WTC11 (cell line): ENCODE results near the gene MANSC1. TPM values are rescaled to one million over a fixed set of nuclear protein-coding genes. Genes with fewer than 3 reads are reported as not detected.

Experiments
- ATAC-seq: fragments of 200-7000 bp; cut with Tn5 transposase; 2 replicates; pipeline ENCODE4 v1.10.0; 2021; ENCODE audit warnings: mild to moderate bottlenecking, moderate library complexity
- CTCF ChIA-PET: fragments of 300-600 bp; sonication (Branson Sonifier 250); formaldehyde crosslinking; loops from one replicate; lab custom pipeline; 2021; ENCODE audit warnings: antibody characterized with exemption; lab: Charles Lee
- POLR2A ChIA-PET: fragments of 350-600 bp; sonication (Branson Sonifier 250); formaldehyde crosslinking; loops from one replicate; lab custom pipeline; 2021; ENCODE audit warnings: antibody characterized with exemption; lab: Charles Lee
- DNase-seq: peaks from one replicate; pipeline ENCODE4 v3.0.0; 2021; ENCODE audit warnings: low spot score
- H3K27ac Mint-ChIP-seq: 2 replicates; pipeline ENCODE4 v1.8.0; 2021; ENCODE audit warnings: mixed read lengths
- H3K27me3 Mint-ChIP-seq: 2 replicates; pipeline ENCODE4 v1.8.0; 2021; ENCODE audit warnings: low read depth, mild to moderate bottlenecking, moderate library complexity, mixed read lengths
- H3K36me3 Mint-ChIP-seq: 2 replicates; pipeline ENCODE4 v1.8.0; 2021; ENCODE audit warnings: mixed read lengths
- H3K4me1 Mint-ChIP-seq: 2 replicates; pipeline ENCODE4 v1.8.0; 2022; ENCODE audit warnings: mixed read lengths
- H3K4me3 Mint-ChIP-seq: 2 replicates; pipeline ENCODE4 v1.8.0; 2021; ENCODE audit warnings: mild to moderate bottlenecking, moderate library complexity, mixed read lengths
- H3K9me3 Mint-ChIP-seq: 2 replicates; pipeline ENCODE4 v1.8.0; 2021; ENCODE audit warnings: mixed read lengths
- ETV6 ChIP-seq: sonication (generic); formaldehyde crosslinking; IDR thresholded peaks from 2 replicates; pipeline ENCODE4 v1.8.1; 2022; ENCODE audit warnings: mild to moderate bottlenecking, missing genetic modification reagents
- HMGA2 ChIP-seq: fragments of 250-450 bp; sonication (Bioruptor Pico); IDR thresholded peaks from 2 replicates; pipeline ENCODE4 v1.4.0; 2021; ENCODE audit warnings: mild to moderate bottlenecking, moderate library complexity
- OVOL2 ChIP-seq: fragments of 250-450 bp; sonication (Bioruptor Pico); IDR thresholded peaks from 2 replicates; pipeline ENCODE4 v1.9.0; 2021; ENCODE audit warnings: mild to moderate bottlenecking, borderline replicate concordance
- TEAD1 ChIP-seq: sonication (generic); formaldehyde crosslinking; IDR thresholded peaks from 2 replicates; pipeline ENCODE4 v1.8.0; 2022; ENCODE audit warnings: mild to moderate bottlenecking, missing genetic modification reagents
- ZNF416 ChIP-seq: fragments of 250-450 bp; sonication (Bioruptor Pico); IDR thresholded peaks from 2 replicates; pipeline ENCODE4 v1.9.0; 2021; ENCODE audit warnings: mild to moderate bottlenecking, inconsistent platforms
- ZNF423 ChIP-seq: fragments of 250-450 bp; sonication (Bioruptor Pico); IDR thresholded peaks from 2 replicates; pipeline ENCODE4 v2.1.2; 2022; ENCODE audit warnings: mild to moderate bottlenecking, moderate library complexity
- total RNA-seq: library from RNA; stranded (reverse); gene quantifications from 3 replicates; pipeline ENCODE4 v1.2.3, GENCODE V29; 2021
- TF ChIP-seq, protein P1 (sequence below): fragments of 250-450 bp; sonication (Bioruptor Pico); IDR thresholded peaks from 2 replicates; pipeline ENCODE4 v1.9.0; 2021; ENCODE audit warnings: mild to moderate bottlenecking, borderline replicate concordance
- TF ChIP-seq, protein P2 (sequence below): sonication (generic); formaldehyde crosslinking; IDR thresholded peaks from 2 replicates; pipeline ENCODE4 v1.8.0; 2023; ENCODE audit warnings: missing genetic modification reagents
- TF ChIP-seq, protein P3 (sequence below): sonication (generic); formaldehyde crosslinking; IDR thresholded peaks from 2 replicates; pipeline ENCODE4 v1.8.0; 2022; ENCODE audit warnings: mild to moderate bottlenecking, missing genetic modification reagents
- TF ChIP-seq, protein P4 (sequence below): sonication (generic); formaldehyde crosslinking; IDR thresholded peaks from 2 replicates; pipeline ENCODE4 v1.8.1; 2023; ENCODE audit warnings: mild to moderate bottlenecking, missing genetic modification reagents, borderline replicate concordance
- TF ChIP-seq, protein P5 (sequence below): sonication (generic); formaldehyde crosslinking; IDR thresholded peaks from 2 replicates; pipeline ENCODE4 v1.8.1; 2023; ENCODE audit warnings: mild to moderate bottlenecking, missing genetic modification reagents, moderate library complexity
- TF ChIP-seq, protein P6 (sequence below): sonication (generic); formaldehyde crosslinking; IDR thresholded peaks from 2 replicates; pipeline ENCODE4 v1.8.1; 2022; ENCODE audit warnings: mild to moderate bottlenecking, missing genetic modification reagents, moderate library complexity, borderline replicate concordance

The MANSC1 gene
- total RNA-seq, 1 experiment from 2014 or later: 6.8 TPM

DNA sequence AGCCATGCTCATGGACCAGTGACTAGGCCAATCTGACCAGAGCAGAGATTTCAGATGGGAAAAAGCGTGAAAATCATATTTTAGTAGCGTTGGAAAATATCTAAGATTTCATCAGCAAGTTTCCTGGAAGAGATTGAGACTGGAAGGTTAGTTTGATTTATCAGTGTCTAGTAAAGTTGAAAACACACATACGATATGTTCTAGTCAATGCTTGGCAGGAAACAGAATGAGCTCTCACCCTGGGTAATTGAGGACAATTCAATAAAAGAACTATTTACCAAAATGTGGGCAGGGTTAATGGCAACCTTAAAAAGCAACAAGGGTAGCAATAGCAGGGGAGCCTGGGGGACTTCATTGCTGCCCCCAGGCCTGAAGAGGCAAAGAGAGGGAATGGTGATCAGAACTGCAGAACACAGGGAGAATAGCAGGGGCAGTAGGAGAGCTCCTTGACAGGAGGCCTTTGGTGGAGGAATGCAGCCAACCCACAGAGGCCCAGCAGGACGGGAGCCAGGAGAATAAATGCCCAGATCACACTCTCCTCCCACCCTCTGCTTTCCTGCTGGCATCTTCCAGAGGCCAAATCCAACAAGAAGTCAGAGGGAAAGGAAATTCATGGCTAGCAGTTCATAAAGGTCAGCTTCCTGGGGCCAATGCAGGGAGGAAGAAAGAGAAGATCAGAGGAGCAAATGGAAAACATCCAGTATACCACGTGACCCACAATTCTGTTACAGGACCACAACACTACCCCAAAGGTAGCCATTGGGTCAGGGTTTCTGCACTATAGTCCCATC lies 55.6 kb downstream of the MANSC1 start (continued):
- TF ChIP-seq, protein P1, sequence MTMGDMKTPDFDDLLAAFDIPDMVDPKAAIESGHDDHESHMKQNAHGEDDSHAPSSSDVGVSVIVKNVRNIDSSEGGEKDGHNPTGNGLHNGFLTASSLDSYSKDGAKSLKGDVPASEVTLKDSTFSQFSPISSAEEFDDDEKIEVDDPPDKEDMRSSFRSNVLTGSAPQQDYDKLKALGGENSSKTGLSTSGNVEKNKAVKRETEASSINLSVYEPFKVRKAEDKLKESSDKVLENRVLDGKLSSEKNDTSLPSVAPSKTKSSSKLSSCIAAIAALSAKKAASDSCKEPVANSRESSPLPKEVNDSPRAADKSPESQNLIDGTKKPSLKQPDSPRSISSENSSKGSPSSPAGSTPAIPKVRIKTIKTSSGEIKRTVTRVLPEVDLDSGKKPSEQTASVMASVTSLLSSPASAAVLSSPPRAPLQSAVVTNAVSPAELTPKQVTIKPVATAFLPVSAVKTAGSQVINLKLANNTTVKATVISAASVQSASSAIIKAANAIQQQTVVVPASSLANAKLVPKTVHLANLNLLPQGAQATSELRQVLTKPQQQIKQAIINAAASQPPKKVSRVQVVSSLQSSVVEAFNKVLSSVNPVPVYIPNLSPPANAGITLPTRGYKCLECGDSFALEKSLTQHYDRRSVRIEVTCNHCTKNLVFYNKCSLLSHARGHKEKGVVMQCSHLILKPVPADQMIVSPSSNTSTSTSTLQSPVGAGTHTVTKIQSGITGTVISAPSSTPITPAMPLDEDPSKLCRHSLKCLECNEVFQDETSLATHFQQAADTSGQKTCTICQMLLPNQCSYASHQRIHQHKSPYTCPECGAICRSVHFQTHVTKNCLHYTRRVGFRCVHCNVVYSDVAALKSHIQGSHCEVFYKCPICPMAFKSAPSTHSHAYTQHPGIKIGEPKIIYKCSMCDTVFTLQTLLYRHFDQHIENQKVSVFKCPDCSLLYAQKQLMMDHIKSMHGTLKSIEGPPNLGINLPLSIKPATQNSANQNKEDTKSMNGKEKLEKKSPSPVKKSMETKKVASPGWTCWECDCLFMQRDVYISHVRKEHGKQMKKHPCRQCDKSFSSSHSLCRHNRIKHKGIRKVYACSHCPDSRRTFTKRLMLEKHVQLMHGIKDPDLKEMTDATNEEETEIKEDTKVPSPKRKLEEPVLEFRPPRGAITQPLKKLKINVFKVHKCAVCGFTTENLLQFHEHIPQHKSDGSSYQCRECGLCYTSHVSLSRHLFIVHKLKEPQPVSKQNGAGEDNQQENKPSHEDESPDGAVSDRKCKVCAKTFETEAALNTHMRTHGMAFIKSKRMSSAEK (CRISPR knock-in tag): no peak
- TF ChIP-seq OVOL2 (CRISPR knock-in tag) (no peak), HMGA2 (CRISPR knock-in tag) (no peak), ETV6 (no peak), ZNF423 (CRISPR knock-in tag) (peak; percentile 70), TEAD1 (no peak; the same call in 1 of the 2 replicates)
- TF ChIP-seq, protein P2, sequence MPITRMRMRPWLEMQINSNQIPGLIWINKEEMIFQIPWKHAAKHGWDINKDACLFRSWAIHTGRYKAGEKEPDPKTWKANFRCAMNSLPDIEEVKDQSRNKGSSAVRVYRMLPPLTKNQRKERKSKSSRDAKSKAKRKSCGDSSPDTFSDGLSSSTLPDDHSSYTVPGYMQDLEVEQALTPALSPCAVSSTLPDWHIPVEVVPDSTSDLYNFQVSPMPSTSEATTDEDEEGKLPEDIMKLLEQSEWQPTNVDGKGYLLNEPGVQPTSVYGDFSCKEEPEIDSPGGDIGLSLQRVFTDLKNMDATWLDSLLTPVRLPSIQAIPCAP (CRISPR knock-in tag): no peak
- TF ChIP-seq, protein P3, sequence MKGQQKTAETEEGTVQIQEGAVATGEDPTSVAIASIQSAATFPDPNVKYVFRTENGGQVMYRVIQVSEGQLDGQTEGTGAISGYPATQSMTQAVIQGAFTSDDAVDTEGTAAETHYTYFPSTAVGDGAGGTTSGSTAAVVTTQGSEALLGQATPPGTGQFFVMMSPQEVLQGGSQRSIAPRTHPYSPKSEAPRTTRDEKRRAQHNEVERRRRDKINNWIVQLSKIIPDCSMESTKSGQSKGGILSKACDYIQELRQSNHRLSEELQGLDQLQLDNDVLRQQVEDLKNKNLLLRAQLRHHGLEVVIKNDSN (CRISPR knock-in tag): peak; percentile 72; the same call in 1 of the 2 replicates
- TF ChIP-seq, protein P4, sequence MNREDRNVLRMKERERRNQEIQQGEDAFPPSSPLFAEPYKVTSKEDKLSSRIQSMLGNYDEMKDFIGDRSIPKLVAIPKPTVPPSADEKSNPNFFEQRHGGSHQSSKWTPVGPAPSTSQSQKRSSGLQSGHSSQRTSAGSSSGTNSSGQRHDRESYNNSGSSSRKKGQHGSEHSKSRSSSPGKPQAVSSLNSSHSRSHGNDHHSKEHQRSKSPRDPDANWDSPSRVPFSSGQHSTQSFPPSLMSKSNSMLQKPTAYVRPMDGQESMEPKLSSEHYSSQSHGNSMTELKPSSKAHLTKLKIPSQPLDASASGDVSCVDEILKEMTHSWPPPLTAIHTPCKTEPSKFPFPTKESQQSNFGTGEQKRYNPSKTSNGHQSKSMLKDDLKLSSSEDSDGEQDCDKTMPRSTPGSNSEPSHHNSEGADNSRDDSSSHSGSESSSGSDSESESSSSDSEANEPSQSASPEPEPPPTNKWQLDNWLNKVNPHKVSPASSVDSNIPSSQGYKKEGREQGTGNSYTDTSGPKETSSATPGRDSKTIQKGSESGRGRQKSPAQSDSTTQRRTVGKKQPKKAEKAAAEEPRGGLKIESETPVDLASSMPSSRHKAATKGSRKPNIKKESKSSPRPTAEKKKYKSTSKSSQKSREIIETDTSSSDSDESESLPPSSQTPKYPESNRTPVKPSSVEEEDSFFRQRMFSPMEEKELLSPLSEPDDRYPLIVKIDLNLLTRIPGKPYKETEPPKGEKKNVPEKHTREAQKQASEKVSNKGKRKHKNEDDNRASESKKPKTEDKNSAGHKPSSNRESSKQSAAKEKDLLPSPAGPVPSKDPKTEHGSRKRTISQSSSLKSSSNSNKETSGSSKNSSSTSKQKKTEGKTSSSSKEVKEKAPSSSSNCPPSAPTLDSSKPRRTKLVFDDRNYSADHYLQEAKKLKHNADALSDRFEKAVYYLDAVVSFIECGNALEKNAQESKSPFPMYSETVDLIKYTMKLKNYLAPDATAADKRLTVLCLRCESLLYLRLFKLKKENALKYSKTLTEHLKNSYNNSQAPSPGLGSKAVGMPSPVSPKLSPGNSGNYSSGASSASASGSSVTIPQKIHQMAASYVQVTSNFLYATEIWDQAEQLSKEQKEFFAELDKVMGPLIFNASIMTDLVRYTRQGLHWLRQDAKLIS (CRISPR knock-in tag): no peak
- TF ChIP-seq, protein P5, sequence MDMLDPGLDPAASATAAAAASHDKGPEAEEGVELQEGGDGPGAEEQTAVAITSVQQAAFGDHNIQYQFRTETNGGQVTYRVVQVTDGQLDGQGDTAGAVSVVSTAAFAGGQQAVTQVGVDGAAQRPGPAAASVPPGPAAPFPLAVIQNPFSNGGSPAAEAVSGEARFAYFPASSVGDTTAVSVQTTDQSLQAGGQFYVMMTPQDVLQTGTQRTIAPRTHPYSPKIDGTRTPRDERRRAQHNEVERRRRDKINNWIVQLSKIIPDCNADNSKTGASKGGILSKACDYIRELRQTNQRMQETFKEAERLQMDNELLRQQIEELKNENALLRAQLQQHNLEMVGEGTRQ (CRISPR knock-in tag): peak; percentile 82
- TF ChIP-seq, protein P6, sequence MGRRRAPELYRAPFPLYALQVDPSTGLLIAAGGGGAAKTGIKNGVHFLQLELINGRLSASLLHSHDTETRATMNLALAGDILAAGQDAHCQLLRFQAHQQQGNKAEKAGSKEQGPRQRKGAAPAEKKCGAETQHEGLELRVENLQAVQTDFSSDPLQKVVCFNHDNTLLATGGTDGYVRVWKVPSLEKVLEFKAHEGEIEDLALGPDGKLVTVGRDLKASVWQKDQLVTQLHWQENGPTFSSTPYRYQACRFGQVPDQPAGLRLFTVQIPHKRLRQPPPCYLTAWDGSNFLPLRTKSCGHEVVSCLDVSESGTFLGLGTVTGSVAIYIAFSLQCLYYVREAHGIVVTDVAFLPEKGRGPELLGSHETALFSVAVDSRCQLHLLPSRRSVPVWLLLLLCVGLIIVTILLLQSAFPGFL (CRISPR knock-in tag): no peak

DNA sequence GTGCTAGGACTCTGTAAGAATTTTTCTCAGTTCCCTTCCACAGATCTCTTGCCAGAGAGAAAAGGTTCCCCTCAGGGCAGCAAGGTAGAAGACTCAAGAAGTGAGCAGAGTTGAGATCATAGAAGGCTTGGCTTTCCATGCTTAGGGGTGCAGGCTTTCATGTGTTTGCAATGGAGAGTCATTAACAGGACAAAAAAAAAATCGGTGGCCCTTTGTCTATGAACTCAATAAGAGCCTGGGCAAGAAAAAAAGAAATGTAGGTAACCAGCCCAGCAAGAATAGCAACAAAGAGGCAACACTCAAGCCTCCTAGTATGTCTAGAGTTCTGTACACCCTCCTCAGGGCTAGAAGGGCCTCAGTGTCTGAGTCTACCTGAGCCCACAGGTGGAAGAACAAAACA lies 59.8 kb downstream of the MANSC1 start:
- ChIA-PET CTCF (no interaction called here), POLR2A (no interaction called here)
- H3K27me3 Mint-ChIP-seq: no peaks in the 10 kb centered on the region
- ATAC-seq (no peak), DNase-seq (no peak)
- no peaks in the 10 kb centered on the region for H3K9me3 Mint-ChIP-seq
- H3K4me1 Mint-ChIP-seq: peaks cover 29% of the 10 kb centered on the region
- no peak overlapping the region for H3K27ac Mint-ChIP-seq
- no peak for TF ChIP-seq OVOL2 (CRISPR knock-in tag)
- TF ChIP-seq ZNF416: no peak
- H3K4me3 Mint-ChIP-seq: no peak overlapping the region
- H3K36me3 Mint-ChIP-seq: no peaks in the 10 kb centered on the region
